CD4-positive, alpha-beta T cell treated with Interleukin-6 for 4 hours (primary cell): ENCODE results near the gene TUBB2A.
"Not testable (repeated sequence)": the region's sequence is repeated elsewhere in the genome, so short reads cannot be mapped to it uniquely, and the experiment has no call there.

ENCODE experiments used
- DNase-seq: peaks from one replicate; pipeline ENCODE4 v3.0.0-alpha.2; 2020; ENCODE audit warnings: mixed read lengths

TUBB2A gene

GRCh38 chr6:3157131-3157933 lies at the start of gene TUBB2A:
Gene TUBB2A (minus strand): TSS chr6:3157544. CDS start chr6:3157463, 81 bp downstream.
- DNase-seq: peak; percentile 89

DNA sequence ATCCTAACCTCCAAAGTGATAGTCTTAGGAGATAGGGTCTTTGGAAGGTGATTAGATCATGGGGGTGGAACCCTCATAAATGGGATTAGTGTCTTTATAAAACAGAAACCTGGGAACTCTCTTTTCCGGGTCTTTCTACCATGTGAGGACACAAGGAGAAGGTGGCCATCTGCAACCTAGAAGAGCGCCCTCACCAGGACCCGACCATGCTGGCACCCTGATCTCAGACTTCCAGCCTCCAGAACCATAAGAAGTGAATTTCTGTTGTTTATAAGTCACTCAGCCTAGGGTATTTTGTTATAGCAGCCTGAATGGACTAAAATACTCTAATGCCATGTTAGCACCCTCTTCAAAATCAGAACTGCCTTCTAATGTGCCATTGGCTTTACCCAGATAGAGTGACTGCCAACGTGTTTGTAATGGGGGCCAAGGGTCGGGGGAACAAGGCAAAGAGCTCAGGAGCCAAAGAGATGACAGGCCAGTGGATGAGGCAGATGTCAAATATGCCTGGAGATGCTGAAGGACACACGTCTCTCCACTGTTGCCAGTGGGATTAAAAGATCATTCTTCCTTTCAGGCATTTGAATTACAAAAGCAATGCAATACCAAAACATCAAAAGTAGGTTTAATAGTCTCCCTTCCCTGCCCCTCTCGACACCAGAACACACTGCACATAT lies 49.1 kb upstream of the TUBB2A start:
- DNase-seq: no peak

DNA sequence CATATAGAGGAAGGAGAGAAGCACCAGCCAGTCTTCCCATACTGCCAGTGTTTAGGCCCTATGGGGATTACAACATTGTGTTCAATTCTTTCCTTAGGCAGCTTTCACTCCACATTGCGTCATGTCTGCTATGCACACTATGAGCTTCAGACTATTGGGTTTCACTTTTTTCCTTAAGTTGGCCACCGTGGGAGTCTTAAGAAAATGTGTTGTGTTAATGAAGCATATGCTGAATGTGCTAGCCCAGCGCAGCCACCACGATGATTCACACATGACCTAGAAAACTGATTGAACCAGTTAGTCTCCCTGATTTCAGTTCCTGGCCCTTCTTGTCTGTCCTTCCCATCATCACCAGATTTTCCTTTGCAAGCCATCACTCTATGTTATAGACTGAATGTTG lies 48.6 kb upstream of the TUBB2A start:
- no peak for DNase-seq

DNA sequence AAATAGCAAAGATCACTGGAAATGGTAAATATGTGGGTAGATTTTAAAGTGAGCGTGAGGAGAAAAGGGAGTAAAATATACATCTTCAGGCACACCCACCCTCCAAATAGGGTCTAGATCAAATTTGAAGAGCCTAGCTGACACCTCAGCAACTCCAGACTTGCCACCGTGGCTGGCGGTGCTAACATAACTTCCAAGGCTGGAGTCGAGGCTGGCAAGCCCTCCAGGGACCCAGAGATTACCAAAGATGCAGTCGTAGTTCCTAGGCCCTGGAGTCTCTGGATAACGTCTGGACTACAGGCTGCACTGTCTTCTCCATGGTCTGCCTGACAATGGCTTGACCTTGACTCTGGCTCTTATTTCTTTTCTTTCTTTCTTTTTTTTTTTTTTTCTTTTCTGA lies 47.6 kb upstream of the TUBB2A start:
- no peak for DNase-seq

- DNase-seq: no peak
Measured at GRCh38 chr6:3202999-3203696, 45.8 kb upstream of the TUBB2A start.

DNA sequence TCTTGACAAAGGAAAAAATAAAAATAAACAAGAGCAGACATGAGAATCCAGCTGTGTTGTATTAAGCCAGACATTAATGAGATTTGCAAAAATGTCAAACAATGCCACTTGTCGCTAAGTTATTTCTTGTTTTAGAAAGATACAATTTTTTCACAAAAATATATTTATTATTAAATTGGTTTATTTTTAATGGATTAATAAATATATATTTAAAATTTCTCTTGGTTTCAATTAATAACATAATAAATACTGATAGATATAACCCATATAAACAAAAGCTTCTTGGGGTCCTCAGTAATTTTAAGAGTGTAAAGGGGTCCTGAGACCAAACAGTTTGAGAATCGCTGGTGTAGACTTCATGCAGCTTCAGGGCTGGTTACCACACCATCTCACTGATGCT lies 44.0 kb upstream of the TUBB2A start:
- no peak for DNase-seq

- no peak for DNase-seq
Measured at GRCh38 chr6:3200682-3201081, 43.3 kb upstream of the TUBB2A start.

- DNase-seq: no peak
Measured at GRCh38 chr6:3199382-3199781, 42.0 kb upstream of the TUBB2A start.

DNA sequence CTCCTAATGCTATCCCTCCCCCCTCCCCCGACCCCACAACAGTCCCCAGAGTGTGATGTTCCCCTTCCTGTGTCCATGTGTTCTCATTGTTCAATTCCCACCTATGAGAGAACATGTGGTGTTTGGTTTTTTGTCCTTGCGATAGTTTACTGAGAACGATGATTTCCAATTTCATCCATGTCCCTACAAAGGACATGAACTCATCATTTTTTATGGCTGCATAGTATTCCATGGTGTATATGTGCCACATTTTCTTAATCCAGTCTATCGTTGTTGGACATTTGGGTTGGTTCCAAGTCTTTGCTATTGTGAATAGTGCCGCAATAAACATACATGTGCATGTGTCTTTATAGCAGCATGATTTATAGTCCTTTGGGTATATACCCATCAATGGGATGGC lies 40.4 kb upstream of the TUBB2A start:
- not testable (repeated sequence) for DNase-seq

GRCh38 chr6:3196770-3197169 lies 39.4 kb upstream of the TUBB2A start:
- DNase-seq: no peak

- peak; percentile 15 for DNase-seq
Measured at GRCh38 chr6:3195695-3196497, 38.6 kb upstream of the TUBB2A start.

DNA sequence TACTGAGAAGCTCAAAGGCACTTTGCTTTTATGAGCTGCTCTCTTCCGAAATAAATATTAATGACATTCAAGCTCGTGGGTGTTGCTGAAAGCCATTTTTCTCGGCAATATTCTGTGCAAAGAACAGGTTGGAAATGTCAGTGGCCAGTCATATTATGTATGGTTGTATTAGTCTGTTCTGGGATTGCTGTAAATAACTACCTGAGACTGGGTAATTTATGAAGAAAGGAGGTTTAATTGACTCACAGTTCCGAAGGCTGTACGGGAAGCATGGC lies 38.0 kb upstream of the TUBB2A start:
- DNase-seq: no peak

GRCh38 chr6:3194535-3195419 lies 37.4 kb upstream of the TUBB2A start:
- no peak for DNase-seq

- no peak for DNase-seq
Measured at GRCh38 chr6:3193102-3193849, 35.9 kb upstream of the TUBB2A start.

DNA sequence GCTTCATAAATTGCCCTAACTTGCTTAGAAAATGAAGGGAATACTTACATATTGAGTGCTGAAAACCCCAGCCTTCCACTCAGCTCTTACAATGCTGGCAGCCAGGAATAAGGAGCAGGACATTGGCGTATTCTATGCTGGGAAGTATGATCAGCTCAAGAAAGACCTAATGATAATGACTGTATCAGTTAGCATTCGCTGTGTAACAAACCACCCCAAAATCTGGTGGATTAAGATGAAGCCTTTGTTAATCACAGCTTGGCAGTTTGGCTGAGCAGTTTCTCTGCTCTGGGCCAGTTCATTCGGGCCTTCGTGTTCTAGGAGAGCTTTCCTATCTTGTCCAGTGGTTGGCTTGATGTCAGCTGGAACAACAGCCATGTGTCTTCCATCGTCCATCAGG lies 33.4 kb upstream of the TUBB2A start:
- DNase-seq: no peak

DNA sequence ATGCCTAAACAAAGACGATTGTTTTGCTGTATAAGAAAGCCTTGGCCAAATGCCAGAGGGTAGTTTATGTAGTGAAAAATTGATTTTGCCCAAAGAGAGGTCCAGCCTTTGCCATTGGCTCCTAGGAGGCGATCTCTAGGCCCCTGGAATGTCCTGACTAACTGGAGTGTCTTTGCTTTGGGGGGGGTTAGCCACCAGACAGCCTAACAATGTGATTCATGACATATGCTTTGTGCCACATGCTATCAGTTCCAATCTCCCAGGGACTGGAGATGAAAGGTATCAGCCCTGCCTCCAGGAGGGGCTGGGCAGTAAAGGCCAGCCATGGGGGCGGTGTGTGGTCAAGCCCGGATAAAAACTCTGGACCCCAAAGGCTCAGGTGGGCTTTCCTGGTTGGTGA lies 32.7 kb upstream of the TUBB2A start:
- no peak for DNase-seq

DNA sequence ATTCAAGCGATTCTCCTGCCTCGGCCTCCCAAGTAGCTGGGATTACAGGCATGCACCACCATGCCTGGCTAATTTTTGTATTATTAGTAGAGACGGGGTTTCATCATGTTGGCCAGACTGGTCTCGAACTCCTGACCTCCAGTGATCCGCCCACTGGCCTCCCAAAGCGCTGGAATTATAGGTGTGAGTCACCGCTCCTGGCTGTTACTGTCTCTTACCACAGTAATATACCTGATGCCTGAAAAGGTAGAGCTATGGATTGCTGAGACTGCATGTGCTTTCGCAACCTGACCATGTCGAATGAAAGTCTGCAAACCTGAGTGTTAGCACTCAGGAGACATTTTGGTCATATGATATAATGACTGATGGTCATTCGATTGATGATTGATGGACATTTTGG lies 31.8 kb upstream of the TUBB2A start:
- DNase-seq: not testable (repeated sequence)

DNA sequence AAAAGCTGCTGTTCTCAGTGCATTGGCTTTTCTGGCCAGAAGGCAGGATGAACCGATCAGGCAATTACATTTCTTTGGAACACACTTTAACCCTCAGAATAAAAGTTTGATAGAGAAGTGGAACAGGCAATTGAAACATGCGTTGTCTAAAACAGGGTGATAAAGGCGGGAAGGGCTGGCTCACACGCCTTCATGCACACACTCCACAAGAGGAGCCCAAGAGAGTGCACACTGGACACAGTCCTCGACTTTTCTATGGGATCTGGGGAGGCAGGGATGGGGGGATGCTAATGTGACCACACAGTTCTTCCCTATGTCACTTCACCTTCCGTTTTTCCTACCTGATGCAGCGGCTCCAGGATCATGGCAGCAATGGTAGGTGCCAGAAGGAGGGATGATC lies 30.9 kb upstream of the TUBB2A start:
- DNase-seq: no peak

GRCh38 chr6:3186974-3187382 lies 29.6 kb upstream of the TUBB2A start:
- no peak for DNase-seq

- no peak for DNase-seq
Measured at GRCh38 chr6:3183066-3183465, 25.7 kb upstream of the TUBB2A start.

- no peak for DNase-seq
Measured at GRCh38 chr6:3181105-3181504, 23.8 kb upstream of the TUBB2A start.
